GM18498 (cell line): ENCODE data around the gene SEMA6A.

Experiments
- ATAC-seq: cut with Tn5 transposase; IDR thresholded peaks from one replicate; pipeline ENCODE4 v1.9.1; 2021; ENCODE audit warnings: mild to moderate bottlenecking, moderate library complexity; ENCODE audit not compliant: unreplicated experiment

The SEMA6A gene

GRCh38 chr5:116497631-116498030 lies 77.0 kb downstream of the SEMA6A start:
- ATAC-seq = no peak

GRCh38 chr5:116495786-116496357 lies 78.8 kb downstream of the SEMA6A start:
- no peak for ATAC-seq

DNA sequence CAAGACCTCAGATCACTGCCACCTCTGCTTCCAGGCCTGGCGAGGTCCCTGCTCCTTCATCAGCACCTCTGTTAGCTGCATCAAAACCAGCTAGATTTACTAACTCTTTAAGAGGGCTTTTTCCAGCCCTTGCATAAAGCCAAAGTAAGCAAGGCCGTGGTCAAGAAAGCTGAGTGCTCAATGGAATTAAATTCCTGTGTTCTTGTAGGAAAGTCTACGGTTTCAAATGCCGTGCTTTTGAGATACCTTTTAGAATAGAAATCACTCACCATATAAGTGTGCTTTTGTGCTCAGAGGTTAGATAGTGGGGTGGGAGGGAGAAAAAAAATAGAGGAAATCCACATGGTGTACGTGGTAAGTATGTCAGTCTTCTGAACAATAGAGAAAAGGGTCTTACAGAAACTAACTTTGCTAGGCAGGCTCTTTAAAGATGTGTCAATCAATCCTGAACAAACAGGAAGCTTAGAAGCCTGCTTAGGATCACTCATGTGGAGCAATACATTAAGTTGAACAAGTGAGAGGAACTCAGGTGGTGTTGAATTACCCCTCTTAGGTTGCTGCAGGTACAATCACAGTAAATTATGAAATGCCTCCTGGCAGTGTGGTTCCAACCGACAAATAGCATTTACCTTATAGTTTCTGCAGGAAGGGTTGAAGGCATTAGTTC lies 79.7 kb downstream of the SEMA6A start:
- ATAC-seq = no peak

DNA sequence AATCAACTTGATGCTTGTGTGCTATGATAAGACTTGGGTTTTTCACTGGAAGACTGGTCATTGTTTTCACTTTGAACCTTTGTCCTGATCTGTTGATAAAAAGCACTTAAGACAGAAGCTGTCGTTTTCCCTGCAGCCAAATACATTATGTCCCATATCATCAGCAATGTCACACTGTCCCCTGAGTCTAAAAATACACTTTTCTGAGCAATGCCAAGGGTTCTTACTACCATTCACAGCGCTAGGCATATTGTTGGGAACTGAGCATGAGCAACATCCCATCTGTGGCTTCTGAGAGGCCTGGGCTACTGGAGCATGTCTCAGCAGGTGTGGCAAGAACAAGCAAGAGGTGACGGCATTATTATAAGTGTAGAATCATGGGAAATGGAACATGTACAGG lies 81.8 kb downstream of the SEMA6A start:
- ATAC-seq = no peak

DNA sequence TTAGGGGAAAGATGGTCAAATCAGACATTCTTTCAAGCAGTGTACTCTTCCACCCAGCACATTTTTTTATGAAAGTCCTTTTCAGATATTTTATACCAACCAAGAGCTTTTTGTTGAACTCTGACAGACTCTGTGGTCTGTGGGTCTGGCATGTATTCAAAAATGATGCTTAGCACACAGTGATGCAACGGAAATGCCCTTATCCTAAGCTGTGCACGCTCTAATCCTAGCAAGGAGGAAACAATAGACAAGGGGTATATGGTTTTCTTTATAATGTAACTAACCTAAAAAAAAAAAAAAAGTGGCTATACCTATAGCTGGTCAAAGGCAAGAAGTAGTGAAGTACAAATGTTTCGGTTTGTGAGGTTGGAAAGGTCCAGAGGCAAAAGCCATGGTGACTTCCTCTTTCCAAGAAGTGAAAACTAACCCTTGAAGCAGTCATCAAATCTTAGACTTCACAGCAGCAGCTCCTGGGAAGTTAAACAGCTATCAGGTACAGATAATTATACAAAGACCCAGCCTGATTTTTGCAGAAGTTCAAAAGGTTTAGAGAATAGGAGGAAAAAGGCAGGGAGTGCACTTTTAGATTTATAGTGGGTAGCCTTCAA lies 82.5 kb downstream of the SEMA6A start:
- ATAC-seq = peak; percentile 67

DNA sequence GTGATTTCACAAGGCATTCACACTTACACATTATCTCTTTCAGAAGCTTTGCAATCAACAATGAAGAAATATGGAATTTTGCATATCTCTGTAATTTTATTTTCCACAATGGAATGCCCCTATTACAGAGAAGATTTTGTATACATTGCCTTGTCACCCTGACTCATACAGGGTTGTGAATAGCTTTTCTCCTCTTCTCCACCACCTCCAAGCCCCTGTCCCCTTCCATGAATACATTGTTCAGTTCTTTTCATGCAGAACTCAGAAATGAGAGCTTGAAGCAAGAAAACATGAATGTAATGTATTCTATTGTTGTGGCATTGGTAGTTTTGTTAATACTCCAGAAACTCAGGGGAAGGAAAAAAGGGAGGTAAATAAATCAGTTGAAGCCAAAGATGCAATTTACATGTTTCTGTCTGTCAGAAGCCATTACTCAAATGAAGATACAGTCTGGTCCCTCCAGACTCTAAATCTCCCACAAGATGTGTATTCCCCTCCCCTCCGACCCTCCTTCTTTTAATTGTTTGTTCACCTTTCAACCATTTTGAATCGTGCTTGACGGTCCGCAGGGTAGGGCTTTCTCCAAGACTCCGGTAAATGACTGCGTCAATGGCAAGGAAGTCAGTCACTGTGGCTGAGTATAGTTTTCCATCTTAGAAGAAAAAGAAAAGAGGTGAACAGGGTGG lies 86.1 kb downstream of the SEMA6A start:
- no peak for ATAC-seq

DNA sequence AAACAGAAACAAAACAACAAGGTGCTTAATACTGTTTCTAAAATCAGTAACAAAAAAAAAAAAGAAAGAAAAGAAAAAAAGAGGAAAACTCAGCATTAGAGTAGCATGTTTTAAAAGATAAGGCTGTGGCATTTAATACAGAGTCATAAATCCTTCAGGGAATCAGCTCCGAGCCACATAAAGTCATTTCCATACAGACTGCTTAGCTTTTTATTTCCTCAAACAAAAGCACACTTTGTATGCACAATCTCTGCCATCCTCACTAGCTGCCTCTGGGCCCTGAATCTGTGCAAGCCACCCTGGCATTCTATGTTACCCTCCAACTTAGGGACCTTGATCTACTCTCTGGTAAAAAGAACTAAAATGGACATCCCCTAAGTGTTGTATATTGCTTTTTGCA lies 87.6 kb downstream of the SEMA6A start:
- ATAC-seq = no peak

DNA sequence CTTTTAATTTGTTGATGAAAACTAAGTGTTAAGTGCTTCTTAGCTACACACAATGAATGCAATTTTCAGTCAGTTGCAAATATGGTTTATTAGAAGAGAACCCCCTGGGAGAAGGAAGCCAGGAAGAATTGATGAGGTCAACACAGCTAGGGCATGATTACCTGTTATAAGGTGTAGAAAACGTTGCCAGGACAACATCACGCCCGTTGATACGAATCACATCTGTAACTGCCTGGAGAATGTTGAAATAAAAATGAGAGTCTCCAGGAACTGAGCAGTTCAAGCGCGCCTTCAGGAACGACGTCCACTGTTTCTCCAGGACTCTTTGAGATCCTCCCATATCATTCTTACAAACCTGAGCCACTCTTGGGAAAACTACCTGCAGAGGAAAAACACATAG lies 88.0 kb downstream of the SEMA6A start:
- ATAC-seq = no peak

DNA sequence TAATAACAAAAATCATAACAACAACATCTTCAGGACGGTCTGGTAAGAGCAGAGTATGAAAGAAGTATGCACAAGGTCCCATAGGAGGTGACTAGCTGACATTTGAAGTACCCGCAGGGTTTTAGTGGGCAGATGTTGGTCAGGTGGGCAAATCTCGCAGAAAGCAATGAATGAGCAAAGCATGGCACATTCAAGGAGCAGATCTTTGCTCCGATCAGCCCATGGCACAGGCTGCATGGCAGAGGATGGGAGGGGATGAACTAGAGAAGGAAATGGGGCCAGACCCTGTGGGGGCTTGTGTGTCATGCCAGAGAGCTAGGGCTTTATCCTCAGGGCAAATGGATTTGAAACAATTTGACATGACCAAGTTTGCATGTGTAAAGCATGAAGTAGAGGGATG lies 90.0 kb downstream of the SEMA6A start:
- no peak for ATAC-seq

- ATAC-seq = no peak
These were observed 92.2 kb downstream of the SEMA6A start for GRCh38 chr5:116482394-116482793.

DNA sequence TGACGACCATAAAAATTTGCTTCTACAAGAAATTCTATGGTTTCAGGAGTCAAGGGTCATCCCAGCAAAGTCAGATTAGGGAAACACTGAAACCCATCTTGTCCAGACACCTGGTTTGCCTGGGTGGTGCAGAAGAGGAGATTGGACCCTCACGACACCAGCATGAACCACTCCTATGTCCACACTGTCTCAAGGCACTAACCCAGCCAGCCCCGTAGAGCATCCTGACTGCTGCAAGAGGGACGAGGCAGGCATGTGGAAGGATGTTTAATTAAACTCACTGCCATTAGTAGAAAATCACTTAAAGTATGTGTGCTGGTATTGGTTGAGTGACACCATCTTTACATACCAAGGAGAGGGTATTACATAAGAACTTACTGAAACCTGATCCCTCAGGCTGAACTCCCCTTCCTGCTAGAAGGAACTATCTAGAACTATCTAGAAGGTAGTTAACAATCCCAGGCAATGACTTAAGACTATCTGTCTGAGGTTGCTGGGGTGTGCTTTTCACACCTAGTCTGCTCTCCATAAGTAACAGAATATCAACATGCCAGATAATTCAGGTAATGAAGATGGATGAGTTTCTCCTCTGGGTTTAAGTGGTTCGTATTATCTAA lies 93.6 kb downstream of the SEMA6A start:
- no peak for ATAC-seq

DNA sequence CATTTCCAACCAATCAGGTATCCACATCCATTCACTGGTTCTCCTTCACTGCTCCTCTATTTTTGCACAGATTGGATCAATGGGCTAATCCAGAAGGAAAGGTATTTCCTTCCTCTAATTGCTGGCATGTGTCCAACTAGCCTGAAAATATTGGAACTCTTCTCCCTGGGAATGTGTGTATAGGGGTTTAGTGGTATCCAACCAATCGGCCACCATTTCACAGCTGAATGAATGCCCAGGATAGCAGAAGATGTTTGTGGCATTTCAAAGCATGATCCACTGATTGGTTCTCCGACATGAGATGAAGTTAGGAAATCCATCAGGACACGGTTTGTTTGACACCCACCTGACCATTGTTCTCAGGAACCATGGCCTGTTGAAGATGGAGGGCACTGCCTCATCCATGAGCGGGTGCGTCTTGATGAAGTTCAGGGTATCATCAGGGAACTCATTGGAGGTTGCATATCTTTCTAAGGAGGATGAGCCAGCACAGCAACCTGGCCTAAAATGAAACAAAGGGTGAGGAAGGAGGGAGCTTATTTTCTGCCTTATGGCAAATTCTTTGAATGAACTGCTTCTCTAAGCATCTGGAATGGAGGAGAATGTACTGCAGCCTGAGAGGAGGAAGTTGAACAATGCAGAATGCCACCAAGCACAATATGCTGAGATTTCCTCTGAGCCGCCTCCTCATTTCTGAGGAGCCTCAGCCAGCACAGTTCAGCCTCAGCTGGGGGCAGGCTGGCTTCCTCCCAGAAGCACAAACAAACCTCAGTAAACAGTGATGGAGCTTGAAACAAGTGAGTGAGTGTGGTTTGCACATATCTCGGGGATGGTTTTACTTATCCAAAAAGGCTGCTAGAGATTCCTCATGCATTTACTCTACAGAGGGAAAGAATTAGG lies 94.6 kb downstream of the SEMA6A start:
- no peak for ATAC-seq

DNA sequence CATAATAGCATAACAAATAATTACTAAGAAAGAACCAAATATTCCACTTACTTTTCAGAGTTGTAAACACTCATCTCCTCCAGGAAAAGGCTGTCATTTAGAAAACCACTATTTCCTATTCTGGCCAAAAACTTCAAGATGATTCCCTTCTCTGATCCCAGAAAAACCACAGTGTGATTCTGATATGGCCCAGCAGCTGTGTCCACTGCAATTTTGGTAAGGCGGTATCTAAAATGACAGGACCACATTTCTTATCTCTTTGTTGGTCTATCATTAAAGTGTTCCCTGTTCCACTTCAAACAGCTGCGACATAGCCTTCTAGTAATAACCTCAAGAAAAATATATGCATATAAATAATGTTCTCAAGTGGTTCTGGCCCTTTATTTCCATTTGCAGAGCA lies 96.1 kb downstream of the SEMA6A start:
- no peak for ATAC-seq

- no peak for ATAC-seq
These were observed 97.6 kb downstream of the SEMA6A start for GRCh38 chr5:116476897-116477537.

DNA sequence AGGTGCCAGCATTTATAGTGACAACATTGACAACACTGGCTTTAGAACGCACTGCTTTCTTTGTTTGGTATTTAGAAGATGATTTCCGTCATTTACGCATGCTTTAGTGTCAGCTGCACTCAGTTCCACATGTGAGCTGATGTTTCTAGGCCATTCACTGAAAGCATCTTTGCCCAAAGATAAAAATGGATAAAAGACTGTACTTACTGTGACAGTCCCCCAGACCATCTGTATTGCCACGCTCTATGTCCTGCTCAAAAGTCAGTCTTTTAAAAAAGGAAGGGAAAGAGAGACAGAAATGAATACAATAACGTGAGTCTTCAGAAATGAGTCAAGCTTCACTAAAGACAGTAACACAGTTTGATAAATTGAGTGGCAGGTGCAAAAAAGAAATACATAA lies 99.3 kb downstream of the SEMA6A start:
- ATAC-seq = no peak

- ATAC-seq = no peak
These were observed 100.9 kb downstream of the SEMA6A start for GRCh38 chr5:116473706-116474105.

- ATAC-seq = no peak
These were observed 102.3 kb downstream of the SEMA6A start for GRCh38 chr5:116472274-116472673.

DNA sequence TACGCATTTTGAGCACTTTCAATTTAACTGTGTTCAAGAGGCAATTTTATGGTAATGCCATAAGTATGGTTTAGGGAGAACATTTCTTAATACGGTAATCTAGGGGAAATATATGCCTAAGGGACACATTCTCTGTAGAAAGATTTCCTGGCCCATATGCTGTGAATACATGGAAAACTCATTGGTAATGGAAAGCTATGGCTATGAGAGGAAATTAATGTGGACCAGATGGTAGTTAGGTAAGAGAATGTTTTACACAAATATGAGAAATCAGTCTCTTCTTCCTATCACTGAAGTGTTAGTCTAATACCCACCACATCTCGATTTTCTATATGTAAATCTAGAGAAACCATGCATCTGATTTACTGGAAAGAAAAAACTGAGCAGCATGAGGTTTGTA lies 105.0 kb downstream of the SEMA6A start:
- ATAC-seq = no peak

- ATAC-seq = no peak
These were observed 106.0 kb downstream of the SEMA6A start for GRCh38 chr5:116468583-116468982.

DNA sequence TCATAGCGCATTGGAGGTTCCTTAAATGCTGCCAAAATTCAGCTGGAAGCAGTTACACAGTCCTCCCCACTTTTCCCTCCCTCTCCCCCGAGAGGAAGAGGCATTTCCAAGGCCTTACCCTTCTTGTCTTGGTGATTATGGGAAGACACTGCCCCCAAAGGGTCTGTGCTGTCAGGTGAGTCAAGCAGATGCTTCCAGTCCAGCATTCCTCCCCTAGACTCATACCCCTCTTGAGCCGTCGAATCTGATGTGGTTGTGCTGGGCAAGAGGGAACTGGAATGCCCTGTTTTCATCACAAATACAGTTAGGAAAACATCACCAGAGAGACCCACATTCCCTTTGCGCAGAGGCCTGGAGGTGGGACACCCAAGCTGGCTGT lies 107.2 kb downstream of the SEMA6A start:
- no peak for ATAC-seq
